HepG2 (cell line): Measurements from ENCODE around the gene TIPRL. TPM values are rescaled to one million over a fixed set of nuclear protein-coding genes. Genes with fewer than 3 reads are reported as not detected.

Experiments
- ATAC-seq: fragments of 200-7000 bp; cut with Tn5 transposase; 3 replicates; pipeline ENCODE4 v1.9.1; 2020; ENCODE audit warnings: mild to moderate bottlenecking, moderate library complexity
- BruUV-seq: library from RNA; stranded (reverse); fragments of 400-500 nt; replicated peaks from 2 replicates; lab custom pipeline; 2021; lab: Mats Ljungman, UMichigan
- CTCF ChIA-PET: fragments of 300-600 bp; formaldehyde crosslinking; extraction: SDS; loops from one replicate; lab custom pipeline; 2021; ENCODE audit warnings: low total read pairs, inconsistent platforms, low intra/inter-chr PET ratio; lab: Yijun Ruan, JAX
- POLR2A ChIA-PET: fragments of 350-600 bp; sonication (Branson Sonifier 250); formaldehyde crosslinking; loops from one replicate; lab custom pipeline; 2020; ENCODE audit warnings: antibody characterized with exemption, inconsistent platforms; lab: Yijun Ruan, JAX
- DNase-seq: peaks from one replicate; pipeline ENCODE4 v3.0.0-alpha.2; 2015; ENCODE audit warnings: low spot score
- FAIRE-seq: peaks from 3 replicates; lab custom pipeline; 2011; peaks lifted over from hg19 to GRCh38; lab: Jason Lieb, UNC
- H2AFZ ChIP-seq: one replicate; pipeline ENCODE4 v1.6.1; 2011; ENCODE audit warnings: low read length, inconsistent platforms
- H3K27ac ChIP-seq: fragments of 300-600 bp; 3 replicates; pipeline ENCODE4 v1.8.0; 2011; ENCODE audit warnings: mixed run types, mild to moderate bottlenecking, mixed read lengths, low read length, inconsistent platforms; ENCODE audit not compliant: insufficient read depth; ENCODE audit errors: extremely low read length
- H3K27me3 ChIP-seq, 2 experiments: fragments of 200-600 bp in 1 of 2; 2 replicates in 1 of 2; 3 replicates in 1 of 2; pipeline versions ENCODE4 v1.6.0 to v1.8.0; 2011; ENCODE audit warnings: low read length in 2 of 2, mild to moderate bottlenecking in 2 of 2, moderate library complexity in 2 of 2, inconsistent platforms in 1 of 2; ENCODE audit not compliant: insufficient read depth in 2 of 2, control insufficient read depth in 1 of 2
- H3K36me3 ChIP-seq, 2 experiments: fragments of 200-600 bp in 1 of 2; replicated peaks in 1 of 2; 2 replicates in 1 of 2; 3 replicates in 1 of 2; pipeline versions ENCODE4 v1.5.1 to v1.8.0; 2011; ENCODE audit warnings: low read length in 2 of 2, inconsistent platforms in 1 of 2; ENCODE audit not compliant: insufficient read depth in 2 of 2, control insufficient read depth in 1 of 2
- H3K4me1 ChIP-seq: 2 replicates; pipeline ENCODE4 v1.5.1; 2012; ENCODE audit warnings: low read length, inconsistent platforms; ENCODE audit not compliant: insufficient read depth
- H3K4me2 ChIP-seq: 2 replicates; pipeline ENCODE4 v1.6.0; 2011; ENCODE audit warnings: low read depth, low read length, inconsistent platforms
- H3K4me3 ChIP-seq, 3 experiments: fragments of 200-600 bp in 1 of 3; sonication (generic), shearing (Covaris generic) in 1 of 3; replicated peaks in 1 of 3; 2 replicates each; pipeline ENCODE4 v1.5.1; 2011 to 2016; ENCODE audit warnings: low read length in 3 of 3, inconsistent platforms in 2 of 3, low read depth in 2 of 3, mild to moderate bottlenecking in 2 of 3, control low read depth in 1 of 3, mixed read lengths in 1 of 3; ENCODE audit not compliant: insufficient read depth in 1 of 3
- H3K79me2 ChIP-seq: one replicate; pipeline ENCODE4 v1.6.1; 2011; ENCODE audit warnings: low read length, inconsistent platforms; ENCODE audit not compliant: insufficient read depth
- H3K9ac ChIP-seq: 2 replicates; pipeline ENCODE4 v1.6.0; 2011; ENCODE audit warnings: mild to moderate bottlenecking, low read depth, low read length, inconsistent platforms; ENCODE audit not compliant: insufficient read depth
- H3K9me3 ChIP-seq: 2 replicates; pipeline ENCODE4 v1.5.1; 2012; ENCODE audit warnings: mild to moderate bottlenecking, low read length
- H4K20me1 ChIP-seq: 2 replicates; pipeline ENCODE4 v1.6.0; 2011; ENCODE audit warnings: inconsistent platforms, mild to moderate bottlenecking, low read length, moderate library complexity; ENCODE audit not compliant: insufficient read depth
- CBX2 ChIP-seq, 2 experiments: fragments of 200-600 bp in 1 of 2; sonication (generic); formaldehyde crosslinking in 1 of 2; IDR thresholded peaks; 2 replicates each; pipeline versions ENCODE4 v1.7.0 to v1.8.1; 2018 to 2022; ENCODE audit warnings: low read depth in 2 of 2, low read length in 1 of 2, mild to moderate bottlenecking in 1 of 2, missing genetic modification reagents in 1 of 2
- MED13 ChIP-seq: sonication (generic); formaldehyde crosslinking; IDR thresholded peaks from 2 replicates; pipeline ENCODE4 v1.5.0; 2020; ENCODE audit warnings: missing genetic modification reagents
- TBL1XR1 ChIP-seq: fragments of 150-350 bp; IDR thresholded peaks from 2 replicates; pipeline ENCODE4 v1.6.1; 2014; ENCODE audit warnings: borderline replicate concordance, low read length; ENCODE audit not compliant: partially characterized antibody
- ZFP37 ChIP-seq: sonication (generic); formaldehyde crosslinking; IDR thresholded peaks from 2 replicates; pipeline ENCODE4 v1.4.0; 2020; ENCODE audit warnings: missing genetic modification reagents, borderline replicate concordance
- ZNF329 ChIP-seq: sonication (generic); formaldehyde crosslinking; IDR thresholded peaks from 2 replicates; pipeline ENCODE4 v1.9.0; 2021; ENCODE audit warnings: low read depth, mild to moderate bottlenecking, missing genetic modification reagents
- ZNF337 ChIP-seq: sonication (generic); formaldehyde crosslinking; IDR thresholded peaks from 2 replicates; pipeline ENCODE4 v1.5.1; 2020; ENCODE audit warnings: missing genetic modification reagents, low read depth, mild to moderate bottlenecking, borderline replicate concordance
- WGBS: methylation state at CpG from one replicate; pipeline ENCODE4 v1.1.6; 2017; ENCODE audit warnings: low lambda C conversion rate; 5-methylcytosine and 5-hydroxymethylcytosine counted together
- in situ Hi-C: cut with HindIII; loops from 2 replicates; pipeline ENCODE4 v1.10.0; 2017; ENCODE audit warnings: low pct_unique_long_range_greater_than_20kb; ENCODE audit not compliant: extremely low pct_ligation_motif_present
- intact Hi-C: fragments of 100-400 bp; cut with micrococcal nuclease; formaldehyde crosslinking; loops from one replicate; pipeline ENCODE4 v1.10.0; 2022; ENCODE audit not compliant: unreplicated experiment
- polyA plus RNA-seq, 8 experiments: library from polyadenylated mRNA; depleted of rRNA in 3 of 8; stranded (reverse) in 7 of 8; unstranded in 1 of 8; fragments of >200 nt; fragmentation: Illumina TruSeq in 4 of 8; extraction: Trizol in 4 of 8; gene quantifications; 2 replicates each; pipeline versions ENCODE4 v1.2.1 to v1.2.3, GENCODE V29; 2011 to 2016; ENCODE audit warnings: low read depth in 4 of 8, missing spikeins in 1 of 8, mixed read lengths in 1 of 8; ENCODE audit not compliant: insufficient read depth in 1 of 8
- total RNA-seq, 5 experiments: library from RNA; depleted of rRNA; stranded (reverse); fragments of >200 nt; fragmentation: Illumina TruSeq; extraction: Trizol; gene quantifications; 2 replicates each; pipeline ENCODE4 v1.2.3, GENCODE V29; 2016; ENCODE audit warnings: low read depth in 1 of 5
- TF ChIP-seq, protein P1 (sequence below): sonication (generic); formaldehyde crosslinking; IDR thresholded peaks from 2 replicates; pipeline ENCODE4 v1.5.1; 2020; ENCODE audit warnings: missing genetic modification reagents, mild to moderate bottlenecking, borderline replicate concordance
- TF ChIP-seq, protein P2 (sequence below): sonication (generic); formaldehyde crosslinking; IDR thresholded peaks from 2 replicates; pipeline ENCODE4 v1.8.1; 2023; ENCODE audit warnings: mild to moderate bottlenecking, inconsistent platforms, moderate library complexity, missing genetic modification reagents, borderline replicate concordance
- TF ChIP-seq, protein P3 (sequence below): sonication (generic); formaldehyde crosslinking; IDR thresholded peaks from 2 replicates; pipeline ENCODE4 v1.4.0; 2020; ENCODE audit warnings: missing genetic modification reagents, borderline replicate concordance

TIPRL gene
- total and polyA plus RNA-seq, 2 of the 13 experiments (the other 11 are each of a cell fraction or from before 2014, with no cell fraction given), result 10.1 to 22.8 TPM

DNA sequence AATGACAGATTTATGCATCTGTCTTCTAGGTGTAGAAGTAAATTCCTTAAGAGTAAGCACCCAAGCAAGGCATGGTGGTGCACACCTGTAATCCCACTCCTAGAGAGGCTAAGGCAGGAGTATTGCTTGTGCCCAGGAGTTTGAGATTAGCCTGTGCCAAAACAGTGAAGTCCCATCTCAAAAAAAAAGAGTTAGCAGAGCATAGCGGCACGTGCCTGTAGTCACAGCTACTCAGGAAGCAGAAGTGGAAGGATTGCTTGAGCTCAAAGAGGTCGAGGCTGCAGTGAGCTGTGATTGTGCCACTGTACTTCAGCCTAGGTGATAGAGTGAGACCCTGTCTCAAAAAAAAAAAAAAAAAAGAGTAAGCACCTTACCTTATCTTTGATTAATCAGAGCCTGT is 15.1 kb upstream of the TIPRL start:
- H3K9me3 ChIP-seq, result peaks cover 7% of the 10 kb centered on the region; the same call in 1 of the 2 replicates
- in situ Hi-C loops, result no loop called here
- no peaks in the 10 kb centered on the region for H3K4me1 ChIP-seq
- H4K20me1 ChIP-seq, result no peaks in the 10 kb centered on the region
- no peak overlapping the region for H3K27ac ChIP-seq
- ChIA-PET POLR2A (interaction anchor here (0.7 kb wide), 1 partner anchor 17 kb away, joined by 3 read pairs; no protein-coding TSS in a partner anchor), CTCF (no interaction called here)
- no peak overlapping the region for H3K4me3 ChIP-seq
- no peak overlapping the region for H3K9ac ChIP-seq
- FAIRE-seq (no peak), DNase-seq (no peak), ATAC-seq (no peak)
- no peak overlapping the region for H3K4me2 ChIP-seq
- no TSS peak for BruUV-seq
- no peaks in the 10 kb centered on the region for H3K27me3 ChIP-seq
- intact Hi-C loops, result no loop called here
- H3K79me2 ChIP-seq, result no peaks in the 10 kb centered on the region
- no peak for TF ChIP-seq MED13 (CRISPR knock-in tag)
- no peak for TF ChIP-seq ZNF337
- TF ChIP-seq CBX2 (IDR thresholded peaks at IDR 0.05; ENCODE audit: low read depth, low read length), result no peak
- TF ChIP-seq CBX2 (CRISPR knock-in tag; IDR thresholded peaks at IDR 0.05; ENCODE audit: low read depth), result no peak
- TF ChIP-seq, protein P1, sequence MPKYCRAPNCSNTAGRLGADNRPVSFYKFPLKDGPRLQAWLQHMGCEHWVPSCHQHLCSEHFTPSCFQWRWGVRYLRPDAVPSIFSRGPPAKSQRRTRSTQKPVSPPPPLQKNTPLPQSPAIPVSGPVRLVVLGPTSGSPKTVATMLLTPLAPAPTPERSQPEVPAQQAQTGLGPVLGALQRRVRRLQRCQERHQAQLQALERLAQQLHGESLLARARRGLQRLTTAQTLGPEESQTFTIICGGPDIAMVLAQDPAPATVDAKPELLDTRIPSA (CRISPR knock-in tag), result no peak
- TF ChIP-seq, protein P2, sequence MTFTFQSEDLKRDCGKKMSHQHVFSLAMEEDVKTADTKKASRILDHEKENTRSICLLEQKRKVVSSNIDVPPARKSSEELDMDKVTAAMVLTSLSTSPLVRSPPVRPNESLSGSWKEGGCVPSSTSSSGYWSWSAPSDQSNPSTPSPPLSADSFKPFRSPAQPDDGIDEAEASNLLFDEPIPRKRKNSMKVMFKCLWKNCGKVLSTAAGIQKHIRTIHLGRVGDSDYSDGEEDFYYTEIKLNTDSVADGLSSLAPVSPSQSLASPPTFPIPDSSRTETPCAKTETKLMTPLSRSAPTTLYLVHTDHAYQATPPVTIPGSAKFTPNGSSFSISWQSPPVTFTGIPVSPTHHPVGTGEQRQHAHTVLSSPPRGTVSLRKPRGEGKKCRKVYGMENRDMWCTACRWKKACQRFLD (CRISPR knock-in tag), result no peak
- TF ChIP-seq ZFP37 (CRISPR knock-in tag), result no peak
- TF ChIP-seq ZNF329 (CRISPR knock-in tag), result no peak
- TF ChIP-seq, protein P3, sequence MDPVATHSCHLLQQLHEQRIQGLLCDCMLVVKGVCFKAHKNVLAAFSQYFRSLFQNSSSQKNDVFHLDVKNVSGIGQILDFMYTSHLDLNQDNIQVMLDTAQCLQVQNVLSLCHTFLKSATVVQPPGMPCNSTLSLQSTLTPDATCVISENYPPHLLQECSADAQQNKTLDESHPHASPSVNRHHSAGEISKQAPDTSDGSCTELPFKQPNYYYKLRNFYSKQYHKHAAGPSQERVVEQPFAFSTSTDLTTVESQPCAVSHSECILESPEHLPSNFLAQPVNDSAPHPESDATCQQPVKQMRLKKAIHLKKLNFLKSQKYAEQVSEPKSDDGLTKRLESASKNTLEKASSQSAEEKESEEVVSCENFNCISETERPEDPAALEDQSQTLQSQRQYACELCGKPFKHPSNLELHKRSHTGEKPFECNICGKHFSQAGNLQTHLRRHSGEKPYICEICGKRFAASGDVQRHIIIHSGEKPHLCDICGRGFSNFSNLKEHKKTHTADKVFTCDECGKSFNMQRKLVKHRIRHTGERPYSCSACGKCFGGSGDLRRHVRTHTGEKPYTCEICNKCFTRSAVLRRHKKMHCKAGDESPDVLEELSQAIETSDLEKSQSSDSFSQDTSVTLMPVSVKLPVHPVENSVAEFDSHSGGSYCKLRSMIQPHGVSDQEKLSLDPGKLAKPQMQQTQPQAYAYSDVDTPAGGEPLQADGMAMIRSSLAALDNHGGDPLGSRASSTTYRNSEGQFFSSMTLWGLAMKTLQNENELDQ (CRISPR knock-in tag), result no peak
- no peak for TF ChIP-seq TBL1XR1
- WGBS, result 29% methylated on average over 3 of the region's 3 CpGs
- H2AFZ ChIP-seq, result no peak overlapping the region
- no peaks in the 10 kb centered on the region for H3K36me3 ChIP-seq
